GM21381 (cell line): Measurements from ENCODE around the gene PARD3.
"Not testable (repeated sequence)": the region's sequence is repeated elsewhere in the genome, so short reads cannot be mapped to it uniquely, and the experiment has no call there.

Experiments used
- ATAC-seq: cut with Tn5 transposase; IDR thresholded peaks from one replicate; pipeline ENCODE4 v1.9.1; 2021; ENCODE audit warnings: mild to moderate bottlenecking, moderate library complexity; ENCODE audit not compliant: unreplicated experiment

PARD3 gene

DNA sequence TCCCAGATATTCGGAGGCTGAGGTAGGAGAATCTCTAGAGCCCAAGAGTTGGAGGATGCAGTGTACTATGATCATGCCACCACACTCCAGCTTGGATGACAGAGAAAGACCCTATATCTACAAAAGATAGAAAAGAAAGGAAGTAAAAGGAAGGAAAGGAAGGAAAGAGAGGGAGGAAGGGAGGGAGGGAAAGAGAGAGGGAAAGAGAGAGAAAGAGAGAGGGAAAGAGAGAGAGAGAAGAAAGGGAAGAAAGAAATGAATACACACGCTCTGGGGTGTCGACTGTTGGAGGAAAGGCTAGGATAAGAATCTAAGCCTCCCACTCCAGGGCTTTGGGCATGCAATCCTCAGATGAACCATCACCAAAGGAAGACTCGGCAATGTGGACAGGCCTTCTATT, 69.9 kb downstream of the PARD3 start:
- no peak for ATAC-seq

DNA sequence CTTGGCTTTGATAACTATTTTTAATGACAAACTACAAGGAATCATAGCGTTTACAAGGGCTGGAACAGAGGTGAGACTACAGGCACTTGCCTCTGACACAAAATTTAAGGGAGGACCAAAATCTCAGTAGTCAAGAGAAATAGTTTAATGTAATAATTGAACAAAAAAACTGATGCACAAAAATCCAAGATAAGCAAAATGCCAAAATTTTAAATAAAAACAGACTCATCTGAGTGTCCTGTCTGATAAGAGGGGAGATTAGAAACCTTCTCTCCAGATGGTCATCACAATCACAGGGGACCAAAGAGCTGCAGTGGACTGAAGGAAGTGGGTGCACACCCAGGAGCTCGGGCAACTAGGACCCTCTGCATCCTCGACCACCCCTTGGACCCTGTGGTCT, 70.5 kb downstream of the PARD3 start:
- no peak for ATAC-seq

DNA sequence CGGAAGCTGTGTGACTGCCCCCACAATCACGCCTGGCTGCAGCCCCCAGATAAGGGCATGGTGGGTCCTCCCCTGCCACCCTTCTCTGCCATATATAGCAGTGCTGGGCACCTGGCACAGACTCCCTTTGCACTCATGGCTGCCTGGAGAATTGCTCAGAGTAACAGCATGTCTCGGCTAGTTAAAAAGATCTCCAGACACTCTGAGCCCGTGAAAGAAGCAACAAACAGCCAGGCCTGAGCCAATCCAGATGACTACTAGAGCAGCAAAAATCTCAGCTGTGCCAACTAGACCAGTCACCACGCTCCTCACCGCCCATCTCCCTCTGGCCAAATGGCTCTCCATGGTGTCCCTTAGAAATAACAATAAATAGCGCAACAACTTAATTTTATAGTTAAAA, 71.3 kb downstream of the PARD3 start:
- ATAC-seq = no peak

DNA sequence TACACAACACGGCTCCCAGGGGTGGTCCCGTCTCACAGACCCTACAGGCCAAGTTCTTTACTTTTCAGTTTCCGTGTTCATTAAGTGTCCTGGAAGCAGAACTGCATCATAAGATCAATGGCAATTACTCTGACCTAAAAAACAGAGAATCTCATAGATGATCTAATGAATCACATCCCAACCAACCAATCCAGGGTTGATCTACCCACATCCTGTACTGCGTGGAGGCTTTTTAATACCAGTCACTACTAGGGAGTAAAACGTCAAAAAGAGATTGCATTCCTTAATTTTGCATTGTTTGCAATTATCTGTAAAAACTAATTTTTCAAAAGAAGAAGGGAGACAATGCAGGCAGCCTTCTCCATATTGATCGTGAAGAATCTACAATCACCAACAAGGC, 72.6 kb downstream of the PARD3 start:
- no peak for ATAC-seq

DNA sequence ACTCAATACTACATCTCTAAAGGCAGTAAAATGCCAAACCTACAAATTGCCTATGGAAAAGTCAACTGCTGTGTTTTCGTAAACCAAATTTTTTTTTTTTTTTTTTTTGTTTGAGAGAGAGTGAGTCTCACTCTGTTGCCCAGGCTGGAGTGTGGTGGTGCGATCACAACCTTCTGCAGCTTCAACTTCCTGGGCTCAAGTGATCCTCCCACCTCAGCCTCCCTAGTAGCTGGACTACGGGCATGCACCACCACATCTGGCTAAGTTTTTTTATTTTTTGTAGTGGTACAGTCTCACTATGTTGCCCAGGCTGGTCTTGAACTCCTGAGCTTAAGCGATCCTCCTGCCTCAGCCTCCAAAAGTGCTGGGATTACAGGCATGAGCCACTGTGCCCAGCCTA, 74.0 kb downstream of the PARD3 start:
- ATAC-seq = not testable (repeated sequence)

DNA sequence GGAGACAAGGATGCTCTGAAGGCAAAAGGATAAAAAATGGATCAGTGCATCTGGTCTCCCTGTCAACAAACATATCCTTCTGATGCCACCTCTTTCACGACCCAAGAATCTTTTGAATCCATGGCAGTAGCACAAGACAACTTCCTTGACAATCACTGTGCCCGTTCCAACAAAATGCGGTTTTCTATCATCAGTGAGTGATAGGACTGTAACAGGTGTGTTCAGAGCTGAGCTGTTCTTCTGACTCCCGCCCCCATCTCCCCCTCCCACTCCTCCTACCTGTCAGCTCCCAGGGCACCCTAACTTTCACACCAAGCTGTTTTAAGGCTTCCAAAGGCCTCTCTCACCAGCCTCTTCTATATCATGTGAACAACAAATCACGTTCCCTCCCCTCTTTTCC, 74.8 kb downstream of the PARD3 start:
- ATAC-seq = no peak

DNA sequence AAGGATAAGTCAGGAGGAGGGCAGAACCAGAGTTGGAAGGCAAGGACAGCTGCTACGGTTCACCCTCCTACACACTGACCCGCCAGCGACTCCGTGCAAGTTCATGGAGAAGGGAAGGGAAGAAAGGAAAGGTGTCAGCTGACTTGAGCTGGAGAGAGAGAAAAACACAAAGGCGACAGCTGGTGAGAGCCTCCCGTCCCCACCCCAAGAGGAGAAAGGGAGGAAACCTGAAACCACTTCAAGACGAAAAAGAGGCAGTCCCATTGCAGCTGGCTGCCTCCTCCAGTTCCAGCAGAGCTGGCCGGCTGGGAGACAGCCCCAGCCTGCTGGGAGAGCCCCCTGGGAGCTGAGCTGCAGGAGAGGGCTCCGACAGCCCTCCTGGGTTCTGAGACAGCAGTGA, 75.2 kb downstream of the PARD3 start:
- ATAC-seq = no peak

DNA sequence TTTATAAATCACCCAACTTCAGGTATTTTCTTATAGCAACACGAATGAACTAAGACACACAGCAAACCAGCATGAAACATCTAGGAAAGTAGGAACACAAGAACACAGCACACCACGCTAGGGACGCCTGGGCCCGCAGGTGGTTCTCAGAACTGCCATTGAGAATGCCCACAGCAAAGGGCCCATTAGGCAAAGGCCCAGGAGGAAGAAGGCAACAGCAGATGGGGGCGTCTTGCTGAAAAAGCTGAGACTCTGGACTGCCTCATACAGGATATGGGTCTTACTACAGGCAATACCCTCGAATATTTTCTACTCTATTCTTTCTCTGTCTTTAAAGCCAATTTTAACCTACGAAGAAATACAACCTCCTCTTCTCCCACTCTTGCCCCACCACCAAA, 77.3 kb downstream of the PARD3 start:
- ATAC-seq = no peak

DNA sequence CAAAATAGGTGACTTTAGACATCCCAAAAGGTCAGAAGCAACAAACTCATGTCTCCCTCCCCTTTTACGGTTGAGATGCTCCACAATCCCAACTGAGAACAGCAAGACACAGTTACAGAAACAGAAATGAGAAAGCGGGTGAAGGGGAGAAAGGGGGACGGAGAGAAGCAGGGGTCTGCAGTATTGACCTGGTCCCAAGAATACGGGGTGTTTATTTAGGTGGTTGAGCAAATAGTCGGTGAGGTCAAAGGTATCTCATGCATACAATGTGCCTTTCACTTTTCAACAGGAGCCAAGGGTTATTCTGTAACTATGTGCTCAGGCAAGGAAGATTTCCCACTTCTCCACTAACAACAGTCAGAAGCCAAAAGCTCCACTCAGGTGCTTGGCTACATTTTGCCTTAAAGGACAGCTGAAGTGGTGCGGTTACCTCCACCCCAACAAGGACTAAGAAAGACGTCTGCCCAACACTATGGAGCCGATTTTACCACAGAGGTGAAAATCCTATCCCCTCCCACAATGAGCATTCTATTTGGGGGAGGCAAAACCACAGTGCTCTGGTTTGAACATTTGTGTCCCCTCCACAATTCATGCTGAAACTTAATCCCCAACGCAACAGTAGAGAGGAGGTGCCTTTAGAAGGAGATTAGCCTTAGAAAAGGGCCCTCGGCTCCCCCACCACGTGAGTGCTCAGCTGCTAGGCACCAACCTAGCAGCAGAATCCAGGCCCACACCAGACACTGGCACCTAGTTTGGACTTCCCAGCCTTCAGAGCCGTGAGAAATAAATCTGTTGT, 77.9 kb downstream of the PARD3 start:
- no peak for ATAC-seq

DNA sequence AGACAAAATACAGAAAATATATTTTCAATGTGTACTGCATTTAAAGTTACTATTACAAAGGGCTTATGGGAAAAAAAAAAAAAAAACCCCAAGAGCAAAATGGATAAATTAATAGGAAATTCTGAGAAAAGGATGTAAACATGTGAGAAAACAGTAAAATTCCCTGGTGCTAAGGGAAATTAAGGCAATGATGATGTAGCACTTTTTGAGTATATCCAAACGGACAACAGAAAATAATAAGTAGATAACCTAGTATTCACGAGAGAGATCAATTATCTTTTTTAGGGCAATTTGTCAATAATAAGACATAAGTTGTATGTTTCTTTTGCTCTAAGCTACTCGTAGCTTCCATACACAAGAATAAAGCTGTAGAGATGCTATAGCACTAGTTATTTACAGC, 80.2 kb downstream of the PARD3 start:
- ATAC-seq = no peak

DNA sequence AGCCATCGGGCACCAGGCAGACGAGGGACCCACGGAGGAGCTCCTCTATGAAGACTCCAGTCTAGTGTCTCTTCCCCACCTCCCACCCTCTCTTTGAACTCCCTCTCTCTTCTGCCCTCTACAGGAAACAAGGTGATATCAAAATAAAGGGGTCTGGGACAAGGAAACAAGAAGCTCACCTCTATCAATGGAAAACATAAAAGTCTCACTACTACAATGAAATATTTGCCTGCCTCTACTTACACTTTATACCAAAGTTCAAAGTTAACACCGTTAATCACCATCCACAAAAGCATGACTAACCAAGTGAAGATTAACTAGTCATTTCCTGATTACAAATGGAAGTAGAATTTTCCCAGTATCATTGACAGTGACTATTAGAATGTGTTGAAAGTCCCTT, 82.2 kb downstream of the PARD3 start:
- ATAC-seq = no peak

DNA sequence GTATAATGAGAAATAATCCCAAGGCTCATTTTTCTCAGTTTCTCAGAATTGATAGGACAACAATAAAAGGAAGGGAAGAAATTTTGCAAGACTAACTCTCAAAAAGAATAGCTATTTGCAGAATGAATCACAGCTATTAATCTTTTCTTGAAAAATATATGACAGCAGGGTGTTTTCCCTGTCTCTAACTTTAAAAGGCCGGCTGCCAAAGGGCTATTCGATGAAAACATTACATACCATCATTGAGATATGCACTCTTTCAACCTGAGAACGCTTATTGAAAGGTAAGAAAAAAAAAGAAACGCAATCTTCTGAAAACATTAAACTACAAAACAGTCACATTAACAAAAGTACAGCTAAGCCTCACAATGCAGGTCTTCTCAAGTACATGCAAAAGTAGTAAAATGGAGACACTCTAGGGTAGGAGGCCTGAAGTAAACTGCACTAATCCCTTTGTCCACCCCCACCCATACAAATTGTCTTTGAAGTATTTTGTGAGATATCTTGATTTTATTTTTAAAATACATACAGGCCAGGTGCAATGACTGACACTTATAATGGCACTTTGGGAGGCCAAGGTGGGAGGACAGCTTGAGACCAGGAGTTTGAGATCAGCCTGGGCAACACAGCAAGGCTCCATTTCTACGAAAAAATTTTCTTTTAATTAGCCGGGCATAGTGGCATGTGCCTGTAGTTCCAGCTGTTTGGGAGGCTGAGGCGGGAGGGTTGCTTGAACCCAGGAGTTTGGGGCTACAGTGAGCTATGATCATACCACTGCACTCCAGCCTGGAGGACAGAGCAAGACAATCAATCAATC, 83.0 kb downstream of the PARD3 start:
- ATAC-seq = no peak

DNA sequence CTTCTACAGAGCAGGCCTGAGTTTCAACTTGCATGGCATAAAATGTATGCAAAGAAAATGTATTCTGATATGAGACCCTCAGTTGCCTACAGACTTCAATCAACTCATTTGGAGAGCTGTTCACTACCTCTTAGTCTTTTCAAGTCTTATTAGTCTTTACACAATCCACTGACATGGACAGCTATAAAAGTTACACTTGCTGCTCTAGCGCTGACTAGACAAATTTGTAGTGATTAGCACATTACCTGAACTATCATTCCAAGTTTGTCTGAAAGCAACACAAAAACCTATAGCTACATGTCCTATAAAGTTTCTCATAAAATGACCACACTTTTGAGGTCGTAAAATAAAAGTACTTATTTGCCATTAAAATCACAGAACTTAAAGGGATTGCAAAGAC, 83.9 kb downstream of the PARD3 start:
- no peak for ATAC-seq

DNA sequence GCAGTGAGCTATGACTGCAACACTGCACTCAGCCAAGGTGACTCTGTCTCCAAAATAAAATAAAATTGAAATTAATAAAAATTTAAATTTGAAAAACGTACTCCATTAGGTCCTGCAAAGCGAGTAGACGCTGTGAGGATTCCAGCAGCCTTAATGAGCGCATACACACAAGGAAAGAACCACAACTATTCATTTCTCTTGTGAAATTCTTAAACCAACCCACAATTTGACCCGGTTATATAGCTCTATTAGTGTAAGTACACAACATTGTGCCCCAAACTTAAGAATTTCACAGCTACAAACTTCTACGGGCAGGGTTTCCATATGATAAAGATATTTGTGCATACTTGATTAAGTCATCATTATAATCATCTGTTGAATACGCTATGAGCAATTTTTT, 84.4 kb downstream of the PARD3 start:
- ATAC-seq = no peak

DNA sequence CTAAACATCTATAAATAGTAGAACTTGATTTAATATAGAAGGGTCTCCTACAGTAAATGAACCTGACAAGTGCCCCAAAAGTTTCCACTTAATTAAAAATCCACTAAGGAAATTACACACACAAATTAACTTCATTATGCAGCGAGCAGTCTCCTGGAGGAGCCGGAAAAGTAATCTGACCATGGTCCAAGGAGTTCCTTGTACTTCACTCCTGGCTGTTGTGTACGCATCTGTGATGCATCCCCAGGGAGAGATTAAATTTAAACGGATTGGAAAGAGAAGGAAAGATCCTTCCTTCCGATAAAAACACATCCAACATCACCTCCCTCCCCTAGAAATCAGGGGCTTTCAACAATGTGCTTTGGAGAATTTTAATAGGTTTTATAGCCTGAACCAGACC, 85.5 kb downstream of the PARD3 start:
- no peak for ATAC-seq

DNA sequence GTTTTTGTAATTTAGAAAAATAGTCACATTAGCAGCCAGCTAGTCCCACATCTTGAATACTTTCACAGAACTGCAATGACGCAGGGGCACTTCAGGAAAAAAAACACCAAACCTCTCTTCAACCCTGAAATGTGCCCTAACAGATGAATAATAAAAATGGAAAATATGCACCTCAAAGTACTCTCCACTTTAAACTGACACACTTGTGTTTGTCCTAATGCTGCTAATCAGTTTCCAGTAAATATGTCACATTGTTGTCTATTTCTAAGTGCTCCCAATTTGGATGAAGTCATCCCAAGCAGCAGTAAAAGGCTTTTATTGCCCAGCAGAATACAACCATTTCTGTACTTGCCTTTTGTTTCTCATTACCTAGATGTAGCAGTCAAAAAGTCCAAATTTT, 86.7 kb downstream of the PARD3 start:
- ATAC-seq = no peak

DNA sequence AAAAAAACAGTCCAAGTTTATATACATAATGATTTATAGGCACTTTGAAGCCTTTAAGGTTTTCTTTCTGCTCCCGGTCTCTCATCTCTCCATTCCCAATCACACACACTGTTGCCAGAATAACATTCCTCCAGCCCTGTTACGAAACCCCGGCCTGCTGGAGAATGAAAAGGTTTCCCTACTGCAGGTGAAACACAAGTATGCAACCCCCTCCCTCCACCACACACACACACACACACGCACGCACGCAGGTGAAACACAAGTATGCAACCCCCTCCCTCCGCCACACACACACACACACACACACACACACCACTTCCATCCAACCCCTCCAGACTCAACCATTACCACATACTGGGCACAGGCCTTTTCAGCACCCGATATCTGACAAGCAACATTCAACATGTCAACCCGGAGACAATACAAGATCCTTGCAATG, 87.5 kb downstream of the PARD3 start:
- no peak for ATAC-seq

DNA sequence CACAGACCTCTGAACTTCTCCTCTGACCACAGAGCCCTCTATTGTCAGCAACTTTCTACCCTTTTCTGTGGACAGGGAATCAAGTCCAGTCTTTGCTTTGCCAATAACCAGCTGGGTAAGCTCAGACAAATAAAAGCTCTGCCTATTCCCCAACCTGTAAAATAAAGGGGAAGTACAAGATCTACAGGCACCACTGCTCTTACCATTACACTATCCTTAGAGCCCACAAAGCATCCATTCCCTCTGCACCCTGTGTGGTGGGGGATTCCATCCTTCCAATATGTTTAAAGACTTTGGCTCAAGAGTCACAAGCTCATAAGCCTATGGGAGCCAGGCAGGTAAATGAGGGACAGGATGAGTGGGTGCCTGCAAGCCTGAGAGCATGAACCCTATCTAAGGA, 88.2 kb downstream of the PARD3 start:
- ATAC-seq = no peak

DNA sequence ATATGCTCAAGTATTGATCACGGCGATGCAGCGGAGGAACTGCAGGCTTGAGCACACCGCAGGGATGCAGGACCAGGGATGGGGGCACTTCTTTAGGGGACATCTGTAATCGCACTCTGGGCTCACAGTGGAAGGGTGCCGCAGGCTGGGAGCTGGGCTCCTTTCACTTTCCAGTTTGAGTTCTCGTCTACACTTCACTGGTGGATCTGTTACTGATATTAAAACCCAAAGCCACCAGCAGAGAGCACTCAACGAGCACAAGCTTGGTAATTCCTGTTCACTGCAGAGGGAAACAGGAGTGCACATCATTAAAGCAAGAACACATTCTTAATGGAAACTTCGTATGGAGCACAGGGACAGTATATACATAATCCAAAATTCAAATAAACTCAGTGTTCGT, 91.3 kb downstream of the PARD3 start:
- ATAC-seq = peak; percentile 73

DNA sequence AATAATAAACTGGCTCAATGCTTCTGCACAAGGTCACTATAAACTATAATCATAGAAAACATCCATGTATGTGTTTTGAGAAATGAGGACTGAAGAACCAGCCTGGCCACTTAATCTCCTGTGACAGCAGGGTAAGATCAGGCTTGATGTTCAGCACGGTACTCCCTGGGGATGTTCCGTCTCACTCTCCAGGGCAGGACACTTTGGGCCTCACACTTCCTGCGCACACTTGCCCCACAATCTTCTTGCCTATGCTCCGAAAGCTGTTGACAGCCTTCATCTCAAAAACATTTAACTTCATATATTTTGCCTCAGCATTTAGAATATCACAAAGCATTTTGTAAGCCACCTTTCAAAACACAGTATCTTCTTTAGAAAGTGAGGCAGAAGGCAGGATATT, 92.7 kb downstream of the PARD3 start:
- ATAC-seq = no peak

DNA sequence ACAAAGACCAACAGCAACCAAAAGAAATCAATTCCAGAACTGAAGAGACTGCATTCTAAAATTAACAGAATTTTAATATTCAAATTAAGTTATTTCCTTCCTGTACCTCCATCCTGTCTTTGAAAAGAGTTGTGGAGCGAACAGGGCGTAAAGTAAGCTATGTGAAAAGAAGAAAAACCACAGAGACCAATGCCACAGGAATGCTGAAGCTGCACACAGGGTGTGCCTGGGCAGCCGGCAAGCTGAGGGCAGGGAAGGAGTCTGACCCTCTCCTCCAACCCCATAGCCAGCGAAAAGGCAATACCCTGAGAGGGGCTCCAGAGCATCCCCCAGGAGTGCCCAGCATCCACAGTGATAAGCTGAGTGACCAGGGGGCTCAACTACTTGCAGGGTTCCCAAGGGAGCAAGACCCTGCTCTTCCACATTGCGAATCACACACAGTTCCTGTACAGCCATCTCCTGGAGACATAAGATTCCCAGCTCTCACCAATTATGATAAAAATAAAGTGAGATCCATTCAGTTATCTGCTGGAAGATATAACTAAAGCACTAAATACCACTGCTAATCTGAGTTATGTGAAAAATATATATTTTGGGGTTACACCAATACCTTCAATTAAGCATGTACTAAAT, 93.8 kb downstream of the PARD3 start:
- ATAC-seq = no peak

DNA sequence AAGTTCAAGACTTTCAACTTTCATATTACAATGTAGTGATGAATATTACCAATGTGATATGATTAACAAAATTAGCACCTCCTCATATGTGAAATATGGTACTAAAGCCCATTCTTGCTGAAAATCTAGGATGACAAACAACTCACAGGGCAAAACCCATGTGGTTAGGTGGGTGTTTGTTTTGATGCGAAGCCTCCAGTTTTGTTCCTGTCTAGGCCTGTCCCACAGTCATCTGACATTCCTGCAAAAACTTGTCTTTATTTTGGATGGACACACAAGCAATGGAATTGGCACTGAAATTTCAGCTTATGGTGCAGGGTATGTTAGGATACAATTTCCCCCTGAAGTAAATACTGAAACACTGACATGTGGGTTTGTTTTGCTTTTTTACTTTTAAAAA, 95.3 kb downstream of the PARD3 start:
- no peak for ATAC-seq
